ENCODE data around the gene EI24. TPM values are rescaled to one million over a fixed set of nuclear protein-coding genes. Genes with fewer than 3 reads are reported as not detected.

The EI24 gene
- total and polyA plus RNA-seq, 9 of the 15 experiments (the other 6 are each of a cell fraction or from before 2014, with no cell fraction given), result 50.4 to 260 (median 168) TPM

GRCh38 chr11:125532668-125533067 lies 36.6 kb upstream of the EI24 start (continued):
- TF ChIP-seq POLR3A (IDR thresholded peaks at IDR 0.05; ENCODE audit: borderline replicate concordance, extremely low read depth, insufficient read depth, insufficient read length) (no peak), ILK (tag; IDR thresholded peaks at IDR 0.05; ENCODE audit: borderline replicate concordance, low read depth) (no peak), ZBTB40 (IDR thresholded peaks at IDR 0.05) (no peak), ZBTB40 (CRISPR knock-in tag; IDR thresholded peaks at IDR 0.05) (no peak), DACH1 (IDR thresholded peaks at IDR 0.05; ENCODE audit: partially characterized antibody) (peak; percentile 64), SLC30A9 (CRISPR knock-in tag; IDR thresholded peaks at IDR 0.05) (no peak), PYGO2 (tag; IDR thresholded peaks at IDR 0.05) (no peak), HCFC1 (IDR thresholded peaks at IDR 0.05; ENCODE audit: low read depth, low read length) (no peak), VEZF1 (CRISPR knock-in tag; IDR thresholded peaks at IDR 0.05) (0 out of 2 replicates have a peak, but pooled peaks have one; percentile 27), ZNF408 (CRISPR knock-in tag; IDR thresholded peaks at IDR 0.05; ENCODE audit: low read depth) (no peak), OTX1 (CRISPR knock-in tag; IDR thresholded peaks at IDR 0.05) (no peak), NFRKB (IDR thresholded peaks at IDR 0.05; ENCODE audit: low read depth) (no peak), ZNF124 (CRISPR knock-in tag; IDR thresholded peaks at IDR 0.05) (no peak), KLF6 (CRISPR knock-in tag; IDR thresholded peaks at IDR 0.05; ENCODE audit: borderline replicate concordance) (no peak), ELK1 (CRISPR knock-in tag; IDR thresholded peaks at IDR 0.05) (no peak), ZNF444 (CRISPR knock-in tag; IDR thresholded peaks at IDR 0.05) (no peak), KAT2B (IDR thresholded peaks at IDR 0.05; ENCODE audit: low read depth, low read length) (no peak), ZSCAN32 (CRISPR knock-in tag; IDR thresholded peaks at IDR 0.05) (no peak), ZNF311 (CRISPR knock-in tag; IDR thresholded peaks at IDR 0.05) (no peak)
